ENCODE data around the gene SPON1.

- TF ChIP-seq POLR2AphosphoS5 (IDR thresholded peaks at IDR 0.05) (no peak), CTCF (IDR thresholded peaks at IDR 0.05) (no peak), POLR2A (IDR thresholded peaks at IDR 0.05) (no peak), EP300 (IDR thresholded peaks at IDR 0.05; ENCODE audit: low read depth) (no peak)
Observed at GRCh38 chr11:13931356-13931755, 31.2 kb upstream of the SPON1 start.

All from transverse colon (tissue), 4 donors.